CD1c-positive myeloid dendritic cell (primary cell): ENCODE data around the gene ARID3A.

Source experiments
- DNase-seq: peaks from one replicate; pipeline ENCODE4 v3.0.0-alpha.2; 2016; ENCODE audit errors: extremely low spot score

The ARID3A gene

DNA sequence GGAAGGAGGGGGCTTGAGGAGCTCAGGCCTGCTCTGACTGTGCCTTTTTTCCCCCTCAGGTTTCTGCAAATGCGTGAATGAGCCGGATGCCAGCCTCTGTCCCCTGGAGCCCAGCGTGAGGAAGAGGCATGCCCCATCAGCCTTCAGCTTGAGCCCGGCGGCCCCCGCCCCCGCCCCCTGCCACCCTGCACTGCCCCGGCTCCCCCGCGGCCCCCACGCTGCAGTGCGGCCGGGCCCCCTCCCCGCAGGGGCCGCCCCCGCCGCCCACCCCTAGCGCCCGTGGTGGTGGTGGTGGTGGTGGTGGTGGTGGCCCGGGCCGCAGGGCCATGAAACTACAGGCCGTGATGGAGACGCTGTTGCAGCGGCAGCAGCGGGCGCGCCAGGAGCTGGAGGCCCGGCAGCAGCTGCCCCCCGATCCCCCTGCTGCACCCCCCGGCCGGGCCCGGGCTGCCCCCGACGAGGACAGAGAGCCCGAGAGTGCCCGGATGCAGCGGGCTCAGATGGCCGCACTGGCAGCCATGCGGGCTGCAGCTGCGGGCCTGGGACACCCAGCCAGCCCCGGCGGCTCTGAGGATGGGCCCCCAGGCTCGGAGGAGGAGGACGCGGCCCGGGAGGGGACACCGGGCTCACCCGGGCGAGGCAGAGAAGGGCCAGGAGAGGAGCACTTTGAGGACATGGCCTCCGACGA is 3.5 kb downstream of the ARID3A start:
- no peak for DNase-seq

DNA sequence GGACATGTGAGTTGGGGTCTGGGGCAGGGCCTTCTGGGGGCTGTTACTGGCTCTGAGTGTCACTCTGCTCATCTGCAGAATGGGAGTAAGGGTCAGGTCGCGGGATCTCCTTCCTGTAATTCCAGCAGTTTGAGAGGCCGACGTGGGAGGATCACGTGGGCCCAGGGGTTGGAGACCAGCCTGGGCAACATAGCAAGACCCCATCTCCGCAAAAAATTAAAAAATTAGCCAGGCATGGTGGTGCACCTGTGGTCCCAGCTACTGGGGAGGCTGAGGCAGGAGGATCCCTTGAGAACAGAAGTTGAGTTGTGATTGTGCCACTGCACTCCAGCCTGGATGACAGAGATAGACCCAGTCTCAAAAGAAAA is 4.0 kb downstream of the ARID3A start:
- DNase-seq: no peak

DNA sequence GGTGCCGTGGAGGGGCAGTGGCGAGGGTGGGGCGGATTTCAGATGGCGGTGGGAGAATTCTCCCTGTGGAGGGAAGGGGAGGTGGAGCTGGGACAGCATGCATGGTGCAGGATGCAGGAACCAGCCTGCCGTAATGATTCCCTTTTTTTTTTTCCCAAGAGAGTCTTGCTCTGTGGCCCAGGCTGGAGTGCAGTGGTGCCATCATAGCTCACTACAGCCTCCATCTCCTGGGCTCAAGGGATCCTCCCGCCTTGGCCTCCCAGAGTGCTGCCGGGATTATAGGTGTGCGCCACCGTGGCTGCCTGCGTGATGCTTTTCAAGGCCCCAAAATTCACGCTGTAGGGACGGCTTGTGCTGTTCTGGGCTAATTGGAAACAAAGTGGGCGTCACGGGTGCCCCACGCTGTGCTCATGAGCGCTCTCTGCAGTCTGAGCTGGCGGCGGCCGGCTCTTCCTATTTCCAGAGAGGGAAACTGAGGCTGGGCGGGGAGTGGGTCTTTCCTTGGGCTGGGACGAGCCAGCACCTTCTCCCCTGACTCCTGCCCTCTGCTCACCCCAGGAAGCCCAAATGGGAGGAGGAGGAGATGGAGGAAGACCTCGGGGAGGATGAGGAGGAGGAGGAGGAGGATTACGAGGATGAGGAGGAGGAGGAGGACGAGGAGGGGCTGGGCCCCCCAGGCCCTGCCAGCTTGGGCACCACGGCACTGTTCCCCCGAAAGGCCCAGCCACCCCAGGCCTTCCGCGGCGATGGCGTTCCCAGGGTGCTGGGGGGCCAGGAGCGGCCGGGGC is 6.2 kb downstream of the ARID3A start:
- no peak for DNase-seq

DNA sequence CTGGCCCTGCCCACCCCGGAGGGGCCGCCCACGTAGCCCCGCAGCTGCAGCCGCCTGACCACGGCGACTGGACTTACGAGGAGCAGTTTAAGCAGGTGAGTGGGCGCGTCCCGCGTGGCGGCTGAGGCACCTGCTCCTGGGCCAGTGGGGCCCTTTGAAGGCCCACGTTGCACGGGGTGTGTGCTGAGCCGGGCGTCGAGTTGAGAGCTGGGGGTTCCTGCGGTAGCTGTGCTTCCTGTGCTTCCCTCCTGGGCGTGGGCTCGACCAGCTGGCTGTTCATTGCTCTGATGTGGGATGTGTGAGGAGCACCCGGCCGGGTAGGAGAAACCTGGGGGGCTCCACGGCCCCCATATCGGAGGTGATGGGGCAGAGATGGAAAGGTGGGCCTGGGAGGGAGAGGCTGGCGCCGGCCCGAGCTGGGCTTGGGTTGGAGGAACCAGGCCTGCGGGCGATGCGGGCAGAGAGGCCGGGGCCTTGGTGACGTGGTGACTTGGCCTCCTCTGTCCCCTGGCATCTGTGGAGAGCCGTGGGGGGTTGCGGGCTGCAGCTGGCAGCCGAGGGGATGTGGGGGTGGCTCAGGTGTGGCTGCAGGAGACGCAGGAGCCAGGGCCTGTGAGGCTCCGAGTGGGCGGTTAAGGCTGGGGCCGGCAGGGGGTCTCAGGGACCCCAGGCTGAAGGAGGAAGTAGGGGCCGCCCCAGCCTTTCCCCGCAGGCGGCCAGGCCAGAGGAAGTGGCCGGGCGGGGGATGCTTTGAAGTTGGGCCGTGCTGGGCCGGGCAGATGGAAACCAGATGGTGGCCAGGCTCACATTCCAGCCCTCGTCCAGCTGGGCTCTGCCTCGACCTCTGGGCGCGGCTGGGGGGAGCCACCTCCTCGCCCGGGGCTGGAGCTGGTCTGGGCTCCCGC is 7.1 kb downstream of the ARID3A start:
- DNase-seq: peak; percentile 72

DNA sequence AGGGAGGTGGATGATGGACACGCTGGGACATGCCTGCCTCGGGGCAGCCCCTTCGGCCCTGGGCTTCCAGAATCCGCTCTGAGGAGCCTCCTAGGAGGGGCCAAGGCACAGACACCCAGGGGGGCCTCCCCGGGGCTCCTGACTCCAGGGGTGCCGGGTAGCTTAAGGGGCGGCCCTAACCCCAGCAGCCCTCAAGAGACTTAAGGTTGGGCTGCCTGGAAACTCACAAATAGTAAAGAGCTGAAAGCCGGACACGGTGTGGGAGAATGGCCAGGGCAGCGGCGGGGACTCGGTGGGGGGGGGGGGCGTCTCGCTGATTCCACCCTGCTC is 7.7 kb downstream of the ARID3A start:
- DNase-seq: no peak

DNA sequence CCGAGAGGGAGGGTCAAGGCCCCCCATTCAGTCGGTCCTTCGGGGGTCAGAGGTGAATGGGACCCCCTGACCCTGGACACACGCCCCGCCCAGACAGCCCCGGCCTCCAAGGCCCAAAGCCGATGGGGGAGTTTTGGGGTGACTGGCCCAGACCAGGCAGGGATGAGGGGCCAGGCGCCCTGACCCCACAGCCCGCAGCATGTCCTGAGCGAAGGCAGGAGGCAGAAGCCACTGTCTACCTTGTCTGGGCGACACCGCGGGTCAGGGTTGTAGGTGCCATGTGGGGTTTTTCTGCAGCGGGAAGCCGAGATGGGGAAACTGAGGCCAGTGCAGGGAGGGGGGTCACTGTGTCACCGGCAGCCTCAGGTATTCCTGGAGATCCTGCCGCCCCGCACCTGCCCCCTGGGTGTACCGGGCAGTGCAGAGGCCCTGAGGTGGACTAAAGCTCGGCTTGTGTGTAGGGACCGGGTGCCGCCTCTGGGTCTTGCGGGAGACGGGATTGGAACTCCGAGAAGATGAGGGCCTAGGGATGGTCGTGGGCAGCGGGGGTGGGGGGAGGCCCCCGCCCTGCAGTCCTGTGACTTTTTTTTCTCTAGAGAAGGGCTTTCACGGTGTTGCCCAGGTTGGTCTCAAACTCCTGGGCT is 8.5 kb downstream of the ARID3A start:
- no peak for DNase-seq

DNA sequence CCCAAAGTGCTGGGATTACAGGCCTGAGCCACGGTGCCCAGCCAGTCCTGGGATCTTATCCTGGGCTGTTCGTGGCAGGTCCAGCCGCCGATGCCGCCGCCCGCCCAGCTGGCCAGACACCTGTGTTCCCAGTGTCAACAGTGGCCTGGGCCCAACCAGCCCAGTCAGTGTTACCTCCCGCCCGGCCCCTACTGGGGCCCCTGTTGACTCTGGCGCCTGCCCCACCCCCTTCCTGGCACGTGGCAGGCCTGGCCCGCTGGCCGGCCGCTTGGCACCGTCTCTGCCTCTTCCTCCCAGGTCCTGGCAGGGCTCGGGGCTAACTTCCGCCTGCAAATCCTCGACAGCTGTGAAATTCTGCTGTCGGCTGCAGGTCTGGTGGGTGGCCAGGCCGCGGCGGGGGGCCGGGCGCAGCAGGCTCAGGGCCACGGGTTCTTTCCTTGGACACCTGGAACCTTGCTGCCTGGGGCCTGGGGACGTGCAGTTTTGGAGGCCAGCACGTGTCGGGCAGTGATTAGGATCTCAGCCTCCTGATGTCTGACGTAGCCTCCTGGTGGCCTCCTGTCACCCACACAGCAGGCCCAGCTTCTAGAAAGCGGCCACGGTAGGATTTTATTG is 9.1 kb downstream of the ARID3A start:
- peak; percentile 78 for DNase-seq

DNA sequence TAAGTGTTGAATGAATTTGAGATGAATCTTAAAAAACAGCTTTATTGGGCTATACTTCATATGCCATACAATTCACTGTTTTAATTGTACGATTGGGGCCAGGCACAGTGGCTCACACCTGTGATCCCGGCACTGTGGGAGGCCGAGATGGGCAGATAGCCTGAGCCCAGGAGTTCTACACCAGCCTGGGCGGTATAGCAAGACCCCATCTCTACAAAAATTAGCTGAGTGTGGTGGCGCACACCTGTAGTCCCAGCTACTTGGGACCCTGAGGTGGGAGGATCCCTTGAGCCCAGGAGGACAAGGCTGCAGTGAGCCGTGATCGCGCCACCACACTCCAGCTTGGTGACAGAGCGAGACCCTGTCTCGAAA is 10.3 kb downstream of the ARID3A start:
- DNase-seq: no peak

DNA sequence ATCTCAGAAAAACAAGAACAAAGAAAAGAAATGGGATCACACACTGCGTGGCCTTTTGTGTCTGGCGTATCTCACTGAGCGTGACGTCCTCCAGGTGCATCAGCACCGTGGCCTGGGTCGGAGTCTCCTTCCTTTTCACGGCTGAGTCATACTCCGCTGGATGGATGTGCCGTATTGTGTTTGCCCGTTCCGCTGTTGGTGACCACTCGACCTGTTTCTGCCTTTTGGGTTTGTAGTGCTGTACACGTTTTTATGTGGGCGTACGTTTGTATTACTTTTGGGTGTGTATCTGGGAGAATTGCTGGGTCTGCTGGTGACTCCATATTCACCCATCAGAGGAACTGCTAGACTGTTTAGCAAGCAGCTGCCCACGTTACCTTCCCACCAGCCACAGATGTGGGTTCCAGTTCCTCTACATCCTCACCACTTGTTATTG is 11.4 kb downstream of the ARID3A start:
- DNase-seq: peak; percentile 97

DNA sequence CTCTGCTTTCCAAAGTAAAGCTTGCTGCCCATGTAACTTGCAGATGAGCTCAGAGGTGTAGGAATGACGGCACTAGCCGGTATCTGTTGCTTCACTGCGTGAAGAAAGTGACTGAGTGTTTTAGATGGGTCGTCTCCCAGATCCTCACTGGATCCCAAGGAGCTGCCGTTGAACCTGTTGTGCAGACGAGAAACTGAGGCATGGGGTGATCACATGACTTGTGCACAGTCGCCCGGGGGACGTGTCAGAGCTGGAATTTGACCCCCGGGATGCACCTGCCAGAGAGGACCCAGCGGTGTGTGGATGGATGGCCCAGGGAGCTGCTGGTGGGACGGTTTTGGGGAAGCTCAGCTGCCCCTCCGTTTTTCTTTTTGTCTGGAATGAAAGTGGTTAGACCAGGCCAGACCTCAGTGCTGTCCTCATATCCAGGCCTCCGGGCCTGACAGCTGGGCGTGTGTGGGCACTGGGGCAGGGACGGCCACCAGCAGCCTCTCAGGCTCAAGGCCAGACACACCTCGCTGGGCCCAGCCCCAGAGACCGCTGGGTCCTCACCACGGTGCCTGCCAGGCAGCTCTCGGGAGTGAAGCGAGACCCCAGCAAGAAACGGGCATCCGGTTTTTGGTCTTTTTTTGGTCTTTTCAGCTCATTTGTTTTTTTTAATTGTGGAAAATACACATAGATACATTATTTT is 12.5 kb downstream of the ARID3A start:
- DNase-seq: peak; percentile 2

DNA sequence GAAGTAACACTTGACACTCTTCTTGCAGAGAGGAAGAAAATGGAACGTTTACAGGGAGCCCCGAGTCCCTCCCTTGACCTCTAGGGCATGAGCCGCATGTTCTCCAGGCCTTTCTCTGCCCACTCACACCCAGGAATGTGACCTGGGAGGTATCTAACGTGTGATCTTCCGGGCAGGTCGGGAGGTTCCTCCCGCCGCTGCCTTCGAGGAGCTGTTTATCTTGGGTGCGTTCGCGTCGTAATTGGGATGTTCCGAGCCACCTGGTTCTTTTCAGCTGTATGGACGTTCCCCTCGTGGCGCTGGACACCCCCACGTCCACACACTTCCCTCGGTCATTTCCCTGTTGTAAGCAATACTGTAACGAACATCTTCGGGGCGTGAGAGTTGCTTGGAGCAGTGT is 13.6 kb downstream of the ARID3A start:
- DNase-seq: peak; percentile 5

DNA sequence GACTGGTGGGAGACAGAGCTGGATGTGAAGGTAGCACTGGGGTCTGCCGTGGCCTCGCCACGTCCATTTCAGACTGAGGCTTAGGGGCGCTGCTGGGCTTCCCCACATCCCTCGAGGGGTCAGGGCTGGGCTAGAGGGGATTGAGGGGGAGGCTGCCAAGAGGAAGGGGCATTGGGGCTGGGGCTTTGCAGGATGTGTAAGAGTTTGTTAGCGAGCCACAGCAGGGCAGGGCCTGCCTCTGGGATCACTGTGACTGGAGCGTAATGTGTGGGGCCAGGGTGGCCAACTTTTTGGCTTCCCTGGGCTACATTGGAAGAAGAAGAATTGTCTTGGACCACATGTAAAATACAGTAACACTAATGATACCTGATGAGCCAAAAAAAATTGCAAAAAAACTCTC is 14.1 kb downstream of the ARID3A start:
- DNase-seq: no peak

DNA sequence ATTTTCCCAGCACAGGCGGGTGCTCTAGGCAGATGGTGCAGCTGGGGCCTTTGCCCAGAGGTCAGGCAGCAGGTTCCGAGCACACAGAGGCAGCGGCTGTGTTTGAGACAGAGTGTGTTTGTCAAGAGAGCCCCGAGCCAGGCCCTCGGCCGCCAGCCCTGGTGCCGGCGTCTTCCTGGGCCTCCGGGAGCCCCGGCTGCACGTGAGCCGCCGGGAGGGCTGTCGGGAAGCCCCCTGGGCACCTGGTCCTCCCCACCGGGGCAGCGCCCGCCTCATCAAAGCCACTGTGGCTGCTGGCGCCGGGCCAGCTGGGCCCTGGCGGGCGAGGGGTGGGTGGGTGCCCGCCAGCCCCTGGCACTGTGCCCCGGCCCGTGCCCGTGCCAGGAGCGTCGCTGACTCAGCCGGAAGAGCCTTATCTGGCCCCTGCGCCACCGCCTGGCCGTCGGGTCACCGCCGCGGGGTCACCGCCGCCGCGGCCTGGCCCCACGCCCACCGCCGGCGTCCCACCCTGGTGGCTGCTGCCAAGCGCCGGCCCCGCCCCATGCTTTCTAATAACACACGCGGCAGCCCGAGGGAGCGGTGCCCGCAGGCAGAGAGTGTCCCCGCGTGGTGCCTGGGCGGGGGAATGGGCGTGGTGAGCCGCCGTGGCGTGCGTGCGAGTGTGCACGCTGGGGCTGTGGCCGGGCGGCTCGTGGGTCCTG is 14.9 kb downstream of the ARID3A start:
- DNase-seq: peak; percentile 92

DNA sequence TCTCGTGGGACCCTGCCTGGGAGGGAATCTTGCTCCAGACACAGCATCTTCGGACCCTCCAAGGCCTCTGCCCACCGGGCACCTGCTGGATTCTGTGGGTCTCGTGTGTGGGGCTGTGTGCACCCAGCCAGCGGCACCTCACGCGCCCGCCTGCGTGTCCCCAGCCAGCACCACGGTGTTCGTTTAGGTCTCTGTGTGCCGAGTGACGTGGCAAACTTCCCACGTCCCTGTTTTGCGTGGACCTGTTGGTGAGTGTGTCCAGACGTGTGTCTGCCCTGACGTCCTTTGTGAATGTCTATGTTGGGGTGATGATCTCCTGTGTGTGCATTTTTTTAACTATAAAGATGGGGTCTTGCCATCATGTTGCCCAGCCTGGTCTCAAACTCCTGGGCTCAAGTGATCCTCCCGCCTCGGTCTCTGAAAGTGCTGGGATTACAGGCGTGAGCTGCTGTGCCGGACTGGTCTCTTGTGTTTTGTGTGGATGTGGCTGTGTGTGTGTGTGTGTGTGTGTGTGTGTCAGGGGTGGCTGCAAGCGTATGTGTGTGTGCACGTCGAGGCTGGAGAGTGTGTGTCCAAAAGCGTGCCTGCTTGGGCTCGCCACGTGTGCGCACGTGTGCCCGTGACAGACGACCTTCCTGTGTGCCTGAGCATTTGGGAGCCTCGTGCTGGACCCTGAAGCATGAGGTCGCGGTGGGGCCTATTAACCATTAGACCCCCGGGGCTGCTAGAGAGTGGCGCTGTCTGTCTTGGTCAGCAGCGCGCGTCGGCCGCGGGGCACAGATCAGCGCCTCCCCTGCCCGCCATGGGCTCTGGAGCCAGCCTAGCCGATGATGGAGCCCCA is 15.7 kb downstream of the ARID3A start:
- DNase-seq: peak; percentile 11

DNA sequence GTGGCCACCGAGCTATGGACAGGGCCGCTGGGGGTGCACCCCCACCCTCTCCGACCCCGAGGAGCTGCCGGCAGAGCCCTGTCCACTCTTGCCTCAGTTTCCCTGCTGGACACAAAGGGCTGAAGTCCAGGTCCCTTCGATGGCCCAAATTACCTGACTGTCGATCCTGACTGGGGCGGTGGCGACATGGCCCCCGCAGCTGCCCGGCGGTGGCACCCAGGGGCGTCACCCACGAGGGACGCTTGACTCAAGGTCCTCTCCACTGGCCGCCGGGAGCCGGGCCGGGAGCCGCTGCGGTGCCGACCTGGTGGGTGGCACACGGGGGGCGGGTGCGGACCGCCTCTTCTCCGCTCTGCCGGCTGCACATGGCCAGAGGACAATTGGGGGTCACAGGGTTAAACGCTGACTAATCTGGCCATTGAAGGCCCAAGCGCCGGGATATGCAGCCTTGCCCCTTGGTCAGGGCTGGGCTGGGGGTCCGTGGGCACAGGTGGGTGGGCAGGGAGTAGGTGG is 16.4 kb downstream of the ARID3A start:
- DNase-seq: no peak

DNA sequence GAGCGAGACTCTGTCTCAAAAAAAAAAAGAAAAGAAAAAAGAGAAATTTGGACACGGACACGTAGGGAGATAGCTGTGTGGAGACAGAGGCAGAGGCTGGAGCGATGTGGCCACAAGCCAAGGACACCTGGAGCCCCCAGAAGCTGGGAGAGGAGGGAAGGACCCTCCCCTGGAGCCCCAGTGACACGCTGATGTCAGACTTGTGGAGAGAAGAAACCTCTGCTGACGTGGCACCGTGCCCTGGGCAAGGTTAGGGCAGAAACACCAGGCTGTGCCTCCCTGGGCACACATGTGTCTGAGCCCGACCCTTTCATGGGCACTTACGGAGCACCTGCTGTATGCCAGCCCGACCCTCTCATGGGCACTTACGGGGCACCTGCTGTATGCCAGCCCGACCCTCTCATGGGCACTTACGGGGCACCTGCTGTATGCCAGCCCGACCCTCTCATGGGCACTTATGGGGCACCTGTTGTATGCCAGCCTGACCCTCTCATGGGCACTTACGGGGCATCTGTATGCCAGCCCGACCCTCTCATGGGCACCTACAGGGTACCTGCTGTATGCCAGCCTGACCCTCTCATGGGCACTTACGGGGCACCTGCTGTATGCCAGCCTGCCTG is 17.8 kb downstream of the ARID3A start:
- no peak for DNase-seq

DNA sequence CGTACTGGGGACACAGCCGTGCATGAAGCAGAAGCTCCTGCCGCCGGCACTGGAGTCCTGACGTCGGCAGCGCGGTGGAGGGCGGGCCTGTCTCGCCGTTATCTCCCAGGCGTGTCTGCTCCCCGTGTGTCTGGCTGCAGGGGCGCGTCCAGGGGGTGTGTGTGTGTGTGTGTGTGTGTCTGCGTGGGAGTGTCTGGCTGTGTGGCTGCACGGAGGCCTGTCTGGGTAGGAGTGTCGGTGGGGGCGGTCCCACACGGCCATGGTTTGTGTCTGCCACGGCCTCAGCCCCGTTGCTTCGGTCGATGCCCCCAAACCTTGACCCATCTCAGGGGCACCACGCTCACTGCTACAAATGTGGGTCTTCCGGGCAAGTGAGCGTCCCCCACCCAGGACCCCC is 18.3 kb downstream of the ARID3A start:
- peak; percentile 32 for DNase-seq

DNA sequence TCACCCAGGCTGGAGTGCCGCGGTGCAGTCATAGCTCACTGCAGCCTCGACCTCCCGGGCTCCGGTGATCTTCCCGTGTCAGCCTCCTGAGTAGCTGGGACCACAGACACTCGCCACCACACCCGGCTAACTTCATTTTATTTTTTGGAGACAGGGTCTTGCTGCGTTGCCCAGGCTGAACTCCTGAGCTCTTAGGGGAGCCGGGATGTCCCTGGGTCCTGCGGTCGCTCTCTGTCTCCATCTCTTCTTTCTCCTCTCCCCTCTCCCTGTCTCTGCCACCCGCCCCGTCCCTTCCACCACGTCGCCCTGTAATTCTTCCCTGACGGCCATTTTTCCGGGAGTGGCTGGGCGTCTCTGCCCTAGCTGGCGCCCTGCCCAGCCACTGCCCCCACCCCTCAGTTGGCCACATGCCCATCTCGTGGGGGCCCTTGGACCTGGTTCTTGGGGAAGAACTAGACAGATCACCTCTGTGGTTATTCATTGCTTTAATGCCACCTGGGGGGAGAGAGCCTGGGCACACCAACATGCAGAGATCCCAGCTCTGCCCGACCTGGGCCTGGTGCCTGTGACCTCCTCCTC is 18.9 kb downstream of the ARID3A start:
- no peak for DNase-seq
